Dermis blood vessel endothelial cell (primary cell): Measurements from ENCODE around the gene GAB1. TPM values are rescaled to one million over a fixed set of nuclear protein-coding genes. Genes with fewer than 3 reads are reported as not detected.
"Not testable (repeated sequence)": the region's sequence is repeated elsewhere in the genome, so short reads cannot be mapped to it uniquely, and the experiment has no call there.

Experiments
- DNase-seq: peaks from one replicate; pipeline ENCODE4 v3.0.0; 2010
- total RNA-seq: library from RNA; depleted of rRNA; stranded (reverse); fragments of >200 nt; gene quantifications from 2 replicates; pipeline ENCODE4 v1.2.3, GENCODE V29; 2014

The GAB1 gene
- total RNA-seq, 1 donor from 2014 or later = 34.5 TPM

DNA sequence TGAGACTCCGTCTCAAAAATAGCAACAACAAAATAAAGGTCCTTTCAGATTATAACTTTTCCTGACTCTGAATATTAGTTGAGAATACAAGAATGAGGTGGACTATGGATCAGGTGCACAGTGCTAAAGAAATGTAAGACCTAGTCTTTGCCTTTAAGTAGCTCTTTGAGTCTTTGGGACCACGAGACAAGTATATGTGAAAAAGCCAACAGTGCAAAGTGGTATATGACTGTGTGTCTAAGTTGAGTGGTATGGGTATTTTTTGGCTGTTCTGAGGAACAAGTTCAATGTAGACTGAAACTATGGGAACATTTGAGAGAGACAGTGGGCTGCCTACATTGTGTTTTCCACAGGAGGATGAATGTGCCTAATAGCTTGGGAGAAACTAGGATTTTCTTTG, 2.8 kb downstream of the GAB1 start:
- DNase-seq = no peak

DNA sequence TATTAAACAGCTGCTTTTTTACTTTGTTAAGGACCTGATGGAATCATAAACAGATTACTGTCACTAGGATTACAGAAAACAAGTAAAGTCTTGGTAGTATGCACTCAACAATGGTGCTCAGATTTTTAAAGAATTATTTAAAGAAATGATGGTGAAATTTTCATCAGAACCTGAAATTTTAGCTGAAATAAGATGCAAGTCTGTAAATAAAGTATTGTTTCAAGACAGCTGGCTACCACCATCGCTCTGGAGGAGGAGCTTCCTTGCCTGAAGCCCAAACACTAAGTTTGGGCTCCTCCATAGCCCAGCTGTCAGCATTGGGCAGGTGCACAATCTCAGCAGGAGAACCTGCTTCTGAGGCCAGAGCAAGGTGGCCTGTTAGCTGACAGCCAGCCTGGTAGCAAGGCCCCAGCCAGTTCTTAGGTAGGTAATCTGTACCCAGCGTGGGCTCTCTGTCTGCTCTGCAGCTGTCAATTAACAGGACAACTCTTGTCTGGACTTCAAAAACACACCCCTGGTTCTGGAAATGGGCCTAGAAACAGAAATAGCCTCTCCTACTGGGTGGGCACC, 4.6 kb downstream of the GAB1 start:
- DNase-seq = no peak

DNA sequence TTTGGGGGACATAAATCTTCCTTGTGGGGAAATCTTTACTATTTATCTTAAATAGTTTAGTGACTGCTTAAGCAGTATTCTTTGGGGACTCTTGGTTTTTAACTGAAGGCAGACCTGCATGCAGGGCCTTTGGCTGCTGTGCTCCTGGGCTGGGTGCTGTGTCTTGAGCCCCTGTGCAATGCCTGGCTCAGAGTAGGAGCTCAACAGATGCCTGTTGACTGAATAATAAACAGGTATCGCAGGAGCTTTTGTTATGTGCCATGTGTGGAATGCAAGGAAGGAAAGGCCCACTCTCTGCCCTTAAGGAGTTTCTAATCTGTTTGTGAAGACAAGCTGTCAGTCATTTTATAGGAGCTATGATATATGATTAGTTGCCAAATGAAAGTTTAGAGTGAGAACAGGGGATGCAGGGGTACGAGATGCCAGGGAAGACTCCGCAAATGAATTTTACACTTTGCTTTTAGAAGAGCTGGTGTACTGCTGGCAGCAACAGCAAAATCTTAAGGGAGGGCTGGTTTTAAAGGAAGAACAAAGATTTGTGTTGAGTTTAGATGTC, 6.7 kb downstream of the GAB1 start:
- no peak for DNase-seq

DNA sequence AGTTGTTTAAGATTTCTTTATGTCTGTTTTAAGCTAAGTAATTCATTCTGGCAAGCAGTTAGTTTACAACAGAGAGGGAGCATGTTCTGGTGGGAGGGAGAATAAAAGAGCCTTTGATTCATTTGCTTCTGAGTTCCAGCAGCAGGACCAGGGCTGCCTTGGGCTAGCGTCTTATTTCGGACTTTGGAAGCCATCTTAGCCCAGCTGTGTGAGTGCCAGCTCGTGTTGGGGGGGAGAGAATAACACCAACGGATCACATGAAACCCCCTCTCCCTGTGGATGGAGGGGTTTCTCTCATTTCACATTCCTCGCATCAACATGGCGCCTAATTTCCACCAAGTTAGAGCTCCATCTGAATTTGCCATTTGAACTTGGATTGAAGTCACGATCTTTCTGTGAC, 7.4 kb downstream of the GAB1 start:
- DNase-seq = no peak

DNA sequence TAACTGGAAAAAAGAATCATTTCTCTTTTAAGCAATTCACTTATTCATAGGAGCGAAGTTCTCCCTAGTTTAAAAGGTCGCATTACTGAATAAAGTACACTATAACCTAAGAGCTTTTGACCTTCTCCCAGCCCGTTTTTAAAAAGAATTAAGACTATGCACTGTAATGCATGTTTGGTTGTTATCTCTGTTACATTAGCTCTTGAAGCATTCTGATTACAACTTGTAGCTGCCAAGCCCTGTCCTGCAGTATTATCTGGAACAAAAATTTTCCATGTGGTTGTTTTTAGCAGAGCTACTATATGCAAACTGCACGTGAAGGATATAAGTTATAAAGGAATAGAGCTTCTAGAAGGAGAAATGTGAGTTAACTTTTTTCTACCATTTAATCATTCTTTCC, 8.1 kb downstream of the GAB1 start:
- DNase-seq = no peak

DNA sequence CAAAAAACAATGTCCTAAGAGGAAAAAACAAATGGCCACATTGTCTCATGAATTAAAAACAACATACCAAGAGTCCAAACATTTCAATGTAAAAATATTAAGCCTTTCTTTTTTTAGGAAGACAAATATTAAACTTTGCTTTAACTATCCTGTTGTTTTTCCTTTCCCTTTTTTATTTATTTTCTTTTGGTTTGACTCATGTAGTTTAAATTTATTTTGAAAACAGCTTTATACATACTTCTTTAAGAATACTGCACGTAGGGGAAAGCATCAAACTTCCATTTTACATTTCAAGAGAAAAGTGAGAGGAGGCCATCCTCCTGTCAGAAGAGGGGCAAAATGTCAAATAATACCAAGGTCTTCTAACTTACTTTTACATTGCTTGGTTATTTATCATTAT, 8.7 kb downstream of the GAB1 start:
- DNase-seq = no peak

DNA sequence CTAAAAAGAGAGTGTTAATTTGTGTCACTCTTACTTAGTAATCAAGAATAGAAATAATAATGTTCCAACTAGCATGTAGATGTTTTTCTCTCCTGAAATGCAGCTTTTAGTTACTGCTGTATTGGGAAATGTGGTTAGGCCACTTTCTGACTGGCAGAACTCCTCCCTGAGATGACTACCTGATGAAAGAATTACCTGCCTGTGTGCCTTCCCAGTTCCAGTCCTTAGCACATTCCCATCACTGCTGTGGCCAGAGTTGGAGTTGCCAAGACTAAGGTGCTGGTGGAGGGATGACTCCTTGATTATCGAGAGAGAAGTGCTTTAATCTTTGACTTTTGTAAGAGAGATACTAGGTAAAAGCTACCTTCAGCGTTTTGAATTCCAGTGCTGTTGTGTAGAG, 9.5 kb downstream of the GAB1 start:
- no peak for DNase-seq

DNA sequence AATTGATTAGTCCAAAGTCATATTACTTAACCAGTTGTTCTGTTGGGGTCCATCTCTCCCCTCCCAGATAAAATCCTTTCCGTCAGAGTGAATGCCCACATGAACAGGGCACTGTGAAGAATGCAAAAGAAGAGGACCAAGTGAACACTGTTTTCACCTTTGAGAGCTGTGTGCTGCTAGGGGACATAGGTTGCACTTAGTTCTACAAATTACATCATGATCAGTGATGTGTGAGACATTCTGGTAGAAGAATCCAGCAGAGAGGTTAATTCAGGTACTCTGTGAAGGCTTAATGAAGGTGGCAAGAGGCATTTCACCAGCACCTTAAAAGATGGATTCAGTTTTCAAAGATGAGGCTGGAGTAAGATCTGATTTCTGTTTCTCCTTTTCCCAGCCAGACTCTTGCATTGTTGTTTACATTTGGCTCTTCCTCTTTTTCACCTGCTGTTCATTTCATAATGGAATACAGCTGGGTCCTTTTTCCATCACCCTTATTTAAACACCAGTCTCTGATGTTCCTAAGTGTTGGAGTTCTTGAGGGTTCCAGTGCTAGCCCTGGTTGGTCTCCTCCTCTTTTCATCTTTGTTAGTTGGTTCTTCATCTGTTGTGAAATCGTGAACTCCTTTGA, 10.9 kb downstream of the GAB1 start:
- no peak for DNase-seq

DNA sequence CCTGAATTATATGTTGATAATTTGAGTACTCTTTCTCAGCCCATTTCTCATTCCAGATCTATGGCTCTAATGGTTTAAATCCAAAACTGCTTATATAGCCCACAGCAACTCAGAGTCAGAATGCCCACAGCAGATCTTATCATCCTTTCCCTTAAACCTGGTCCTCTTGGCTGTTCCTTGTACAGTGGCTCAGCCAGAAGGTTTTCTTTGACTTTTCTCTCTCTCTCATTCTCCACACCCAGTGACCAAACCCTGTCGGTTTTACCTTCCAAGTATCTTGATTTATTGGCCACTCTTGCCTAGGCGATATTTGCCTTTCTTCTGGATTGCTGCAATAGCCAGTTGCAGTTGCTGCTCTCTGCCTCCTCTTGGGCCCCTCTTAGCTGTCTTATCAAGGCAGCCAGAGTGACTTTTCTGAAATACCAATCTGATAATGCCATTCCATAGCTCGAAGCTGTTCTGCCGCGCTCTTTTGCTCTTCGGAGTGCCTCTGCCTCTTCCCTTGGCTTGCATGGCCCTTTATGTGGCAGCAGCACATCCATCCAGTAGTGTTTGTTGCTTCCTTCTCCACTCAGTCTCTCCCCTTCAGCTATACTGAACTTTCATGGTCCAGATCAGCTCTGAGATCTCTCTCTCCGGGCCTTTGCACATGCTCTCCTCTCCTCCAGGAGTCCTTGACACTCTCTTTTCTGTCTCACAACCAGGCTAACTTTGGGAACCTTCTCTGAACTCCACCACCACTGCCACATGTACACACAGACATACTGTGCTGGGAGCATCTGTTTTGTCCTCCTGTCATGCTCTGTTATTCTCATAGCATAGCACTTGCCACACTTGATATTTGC, 11.8 kb downstream of the GAB1 start:
- DNase-seq = no peak

DNA sequence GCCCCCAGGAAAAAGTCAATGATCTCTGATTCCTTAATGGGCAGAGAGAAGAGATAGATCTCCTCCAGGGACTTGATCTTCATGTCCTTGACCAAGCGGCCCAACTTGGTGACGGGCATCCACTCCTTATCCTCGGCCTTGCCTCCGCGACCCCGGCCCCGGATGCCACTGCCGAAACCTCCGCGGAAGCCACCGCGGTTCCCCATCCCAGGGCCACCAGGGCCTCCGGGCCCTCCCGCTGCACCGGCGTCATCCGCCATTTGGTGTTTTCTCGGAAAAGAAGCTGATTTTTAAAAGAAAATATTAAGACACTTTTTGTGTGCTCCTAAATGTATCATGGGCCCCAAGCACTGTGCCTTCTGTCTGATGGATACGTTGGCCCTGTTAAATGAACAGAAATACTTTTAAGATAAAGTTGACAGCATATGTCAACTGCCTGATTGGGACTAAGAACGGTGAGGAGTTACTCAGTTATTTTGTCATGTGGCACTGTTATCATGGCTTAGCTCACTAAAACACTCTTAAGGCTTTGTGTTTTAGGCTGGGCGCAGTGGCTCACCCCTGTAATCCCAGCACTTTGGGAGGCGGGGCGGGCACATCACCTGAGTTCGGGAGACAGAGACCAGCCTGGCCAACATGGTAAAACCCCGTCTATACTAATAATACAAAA, 13.3 kb downstream of the GAB1 start:
- DNase-seq = not testable (repeated sequence)

DNA sequence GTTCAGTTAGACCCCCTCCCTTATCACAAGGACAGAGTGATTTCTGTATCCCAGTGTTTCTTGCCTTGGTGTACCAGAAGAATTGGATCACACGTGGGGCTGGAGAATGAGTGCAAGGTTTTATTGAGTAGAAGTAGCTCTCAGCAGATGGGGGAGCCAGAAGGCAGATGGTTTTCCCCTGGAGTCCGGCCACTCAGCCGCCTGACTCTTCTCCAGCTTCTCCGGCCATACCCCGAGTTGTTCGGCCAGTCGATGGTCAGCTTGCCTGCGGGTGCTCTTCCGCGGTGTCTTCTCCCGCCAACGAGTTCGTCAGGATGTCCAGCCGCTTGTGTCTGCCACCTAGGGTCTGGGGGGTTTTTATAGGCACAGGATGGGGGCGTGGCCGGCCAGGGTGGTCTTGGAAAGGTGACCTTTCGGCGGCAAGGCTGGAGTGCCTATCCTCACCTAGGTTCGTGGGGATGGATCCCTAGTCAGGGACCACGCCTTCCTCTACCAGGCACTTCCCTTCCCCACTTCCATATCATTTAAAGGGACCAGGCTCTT, 14.5 kb downstream of the GAB1 start:
- DNase-seq = no peak

DNA sequence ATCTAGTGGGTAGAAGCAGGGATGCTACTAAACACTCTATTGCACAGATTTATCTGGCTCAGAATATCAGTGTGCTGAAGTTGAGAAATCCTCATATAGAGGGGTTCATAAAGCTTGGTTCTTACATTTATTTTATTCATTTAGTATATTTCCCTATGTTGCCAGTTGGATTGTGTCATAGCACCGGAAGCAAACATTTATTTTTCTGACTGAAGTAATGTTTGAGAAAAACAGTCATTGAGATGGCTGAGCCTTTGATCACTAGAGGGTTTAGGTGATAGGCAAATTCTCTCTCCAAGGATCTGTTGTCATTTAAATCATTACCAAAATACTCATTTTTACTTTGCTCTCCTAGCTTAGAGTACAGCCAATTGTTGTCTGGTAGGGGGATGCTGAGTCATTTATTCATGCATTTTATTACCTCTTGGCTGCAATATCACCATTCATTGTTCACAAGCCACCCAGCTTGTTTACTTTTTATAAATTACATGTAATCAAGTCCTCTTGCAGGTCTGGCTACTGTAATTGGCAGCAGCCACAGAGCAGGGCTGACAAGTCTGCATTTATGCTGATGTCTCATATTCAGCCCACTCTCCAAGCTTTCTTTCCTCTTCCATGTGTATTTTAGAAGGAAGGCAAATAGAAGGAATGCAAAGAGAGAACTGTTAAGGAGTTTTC, 15.2 kb downstream of the GAB1 start:
- DNase-seq = peak; percentile 85

DNA sequence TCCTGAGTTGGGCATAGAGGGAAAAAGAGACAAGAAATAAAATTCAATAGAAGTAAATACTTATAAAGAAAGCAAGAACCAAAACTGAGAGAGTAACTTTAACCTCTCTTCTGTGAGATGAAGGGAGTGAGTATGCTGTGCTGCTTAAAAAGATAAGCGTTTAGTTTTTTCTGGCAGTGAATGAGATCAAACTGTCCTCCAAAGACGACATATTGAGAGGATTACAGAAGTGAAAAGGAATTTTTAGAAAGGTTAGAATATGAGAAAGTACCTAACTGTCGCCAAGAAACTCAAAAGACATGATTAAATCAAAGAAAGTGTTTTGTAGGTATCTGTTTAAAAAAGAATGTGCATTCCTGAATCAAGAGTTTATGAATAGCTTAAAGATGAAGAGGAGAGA, 16.0 kb downstream of the GAB1 start:
- no peak for DNase-seq

DNA sequence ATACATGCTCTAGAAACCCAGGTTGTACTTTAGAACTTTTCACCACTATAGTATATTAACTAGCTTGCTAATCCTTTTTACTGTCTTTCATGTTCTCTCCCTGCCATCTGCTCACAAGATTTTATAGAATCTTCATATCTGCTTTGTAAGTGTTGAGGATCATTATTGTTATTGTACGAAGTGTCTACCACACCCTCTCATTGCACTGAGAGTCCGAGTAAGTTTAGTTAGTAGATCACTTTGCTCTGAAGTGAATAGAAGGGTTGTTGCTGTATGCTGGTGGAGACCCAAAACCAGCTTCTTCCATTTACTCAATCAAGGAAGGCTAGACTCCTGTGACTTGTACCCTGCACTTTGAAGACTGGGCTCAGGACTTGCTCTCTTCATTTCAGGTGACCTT, 17.1 kb downstream of the GAB1 start:
- DNase-seq = no peak

DNA sequence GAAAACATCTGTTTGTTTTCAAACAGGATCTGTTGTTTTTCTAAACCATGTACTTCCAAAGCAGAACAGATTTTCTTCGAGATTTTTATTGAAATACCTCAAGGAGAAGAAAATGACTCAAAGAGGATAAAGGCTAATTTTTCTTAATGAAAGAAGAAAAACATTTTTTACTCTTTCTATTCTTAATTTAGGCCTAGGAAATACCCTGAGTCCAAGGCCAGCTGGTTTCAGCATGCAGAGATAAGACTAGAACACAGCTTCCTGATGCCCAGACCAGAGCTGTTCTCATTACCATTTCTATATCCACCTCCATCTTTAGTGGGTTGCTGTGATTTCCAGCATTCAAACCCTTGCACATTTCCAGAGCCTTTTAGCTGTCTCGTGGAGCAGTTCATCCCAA, 18.3 kb downstream of the GAB1 start:
- peak; percentile 24 for DNase-seq

DNA sequence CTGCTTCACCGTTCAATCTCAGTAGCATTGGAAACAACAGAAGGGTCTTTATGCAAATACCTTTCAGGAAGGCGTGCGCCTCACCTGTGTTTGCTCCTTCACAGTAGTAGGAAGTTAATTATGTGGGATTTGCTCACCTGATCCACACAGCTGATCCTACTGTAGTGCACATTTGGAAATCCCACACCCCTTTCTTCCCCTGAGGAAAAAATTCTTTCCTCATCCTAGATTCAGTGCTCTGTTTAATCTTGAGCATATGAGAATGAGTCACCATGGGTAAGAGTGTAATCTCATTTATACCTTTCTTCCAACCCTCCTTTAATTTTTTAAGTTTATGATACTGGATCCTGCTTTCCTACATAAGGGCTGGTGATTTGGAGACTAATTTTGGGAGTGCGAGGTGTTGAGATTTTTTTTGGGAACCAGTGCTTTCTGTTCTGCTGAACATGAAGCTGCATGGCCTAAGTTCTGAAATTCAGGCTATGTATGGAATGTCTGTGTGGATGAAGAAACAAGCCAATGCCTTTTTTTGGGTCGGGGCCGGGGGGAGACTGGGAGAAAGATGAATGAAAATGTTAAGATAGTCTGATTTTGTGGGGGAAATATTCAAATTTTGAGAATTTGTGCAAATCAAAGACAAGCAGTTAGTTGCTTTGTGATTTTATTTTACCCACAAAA, 19.0 kb downstream of the GAB1 start:
- DNase-seq = no peak

DNA sequence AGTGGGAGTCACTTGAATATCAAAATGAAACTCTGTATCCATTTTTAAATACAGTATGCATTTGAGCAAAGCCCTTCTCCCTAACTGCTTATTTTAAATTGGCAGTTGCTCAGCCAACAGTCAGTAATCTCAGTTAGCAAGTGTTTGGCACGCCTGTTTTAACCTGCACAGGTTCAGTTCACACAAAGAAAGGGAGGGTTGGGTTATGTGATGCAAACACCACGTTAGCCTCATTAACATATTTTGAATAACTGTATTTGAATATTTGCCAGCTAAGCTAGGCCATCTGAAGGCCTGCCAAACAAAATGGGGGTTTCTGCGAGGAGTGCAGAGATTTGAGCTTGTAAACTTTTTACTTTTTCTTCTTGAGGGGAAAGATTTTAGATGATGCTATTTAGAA, 19.8 kb downstream of the GAB1 start:
- DNase-seq = no peak

DNA sequence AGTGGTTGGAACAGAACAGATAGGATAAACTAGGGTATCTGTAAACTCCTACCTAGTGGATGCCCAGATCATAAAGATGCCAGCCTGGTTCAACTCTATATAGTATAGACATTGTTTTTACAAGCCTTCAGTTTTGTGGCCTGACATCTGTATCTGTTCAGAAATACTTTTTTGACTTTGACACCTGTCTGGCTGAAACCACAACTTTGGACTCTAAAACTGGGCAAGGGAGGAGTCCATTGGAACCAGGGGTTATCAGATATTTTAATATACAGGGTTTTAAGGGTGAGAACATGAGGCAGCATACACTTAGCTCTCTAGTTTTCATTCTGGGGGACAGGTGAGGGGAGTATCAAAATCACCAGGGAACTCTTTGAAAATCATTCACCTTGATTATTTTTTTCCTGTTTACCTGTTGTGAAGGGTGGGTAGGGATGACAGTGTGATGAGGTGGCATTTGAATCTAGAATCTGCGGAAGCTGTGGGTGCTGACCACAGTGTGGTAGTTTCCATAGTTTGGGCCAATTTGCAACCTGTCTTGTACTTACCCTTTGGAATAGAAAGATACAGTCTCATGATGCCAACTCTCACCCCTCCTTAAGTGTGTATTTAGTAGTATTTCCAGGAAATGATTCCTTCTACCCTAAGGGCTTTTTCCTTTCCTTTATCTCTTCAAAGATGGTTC, 20.6 kb downstream of the GAB1 start:
- DNase-seq = no peak

DNA sequence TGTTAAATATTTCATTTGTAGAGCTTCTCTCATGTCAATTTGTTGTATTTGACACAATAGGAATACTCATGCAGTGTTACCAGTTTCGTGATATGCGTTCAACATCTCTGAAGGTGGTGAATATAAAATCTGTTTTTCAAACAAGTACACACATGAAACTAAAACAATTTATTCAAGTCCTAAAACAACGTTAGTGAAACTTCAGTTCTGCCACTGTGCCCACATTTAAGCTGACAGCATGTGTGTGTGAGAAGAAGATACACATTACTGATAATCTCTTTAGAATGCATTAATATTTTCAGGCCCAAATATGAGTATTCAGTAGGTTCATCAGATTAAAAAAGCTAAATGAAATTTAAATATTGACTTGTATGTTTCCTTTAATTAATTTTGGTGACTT, 21.7 kb downstream of the GAB1 start:
- no peak for DNase-seq

DNA sequence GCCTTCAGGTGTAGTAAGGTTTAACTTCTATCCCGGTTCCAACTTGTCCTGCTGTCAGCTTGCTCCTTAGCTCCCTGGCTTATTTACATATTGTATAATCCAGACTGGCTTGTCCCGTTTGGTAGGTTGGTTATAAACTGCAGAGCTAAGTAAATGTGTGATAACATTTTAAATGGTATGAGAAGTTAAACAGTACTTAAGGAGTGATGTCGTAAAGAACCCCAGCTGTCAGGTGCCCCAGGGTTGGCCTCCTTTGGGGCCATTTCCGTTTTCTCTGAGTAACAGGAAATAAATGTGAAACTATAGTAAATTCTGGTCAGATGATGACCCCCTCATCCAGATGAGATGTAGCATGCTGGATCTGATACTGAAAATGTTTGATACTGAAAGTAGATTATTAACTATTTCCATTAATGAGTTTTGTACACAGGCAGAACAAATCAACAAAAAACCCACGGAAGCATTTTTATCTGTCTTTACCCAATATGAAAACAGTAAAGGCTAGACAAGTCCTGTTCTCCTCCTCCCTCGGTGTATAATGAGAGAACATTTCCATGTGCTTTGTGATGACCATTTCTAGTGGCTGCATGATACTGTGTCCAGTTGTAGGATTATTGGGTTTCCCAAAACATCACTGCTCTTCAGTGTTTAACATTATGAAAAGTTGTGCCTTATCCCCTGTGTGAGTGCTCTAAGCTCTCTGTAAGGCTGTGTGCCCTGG, 22.4 kb downstream of the GAB1 start:
- peak; percentile 94 for DNase-seq
